GM19023 (cell line): ENCODE results near the gene SEMG2.

ENCODE experiments used
- ATAC-seq: cut with Tn5 transposase; IDR thresholded peaks from one replicate; pipeline ENCODE4 v1.9.1; 2021; ENCODE audit warnings: mild to moderate bottlenecking, moderate library complexity; ENCODE audit not compliant: unreplicated experiment

Gene SEMG2, protein sequence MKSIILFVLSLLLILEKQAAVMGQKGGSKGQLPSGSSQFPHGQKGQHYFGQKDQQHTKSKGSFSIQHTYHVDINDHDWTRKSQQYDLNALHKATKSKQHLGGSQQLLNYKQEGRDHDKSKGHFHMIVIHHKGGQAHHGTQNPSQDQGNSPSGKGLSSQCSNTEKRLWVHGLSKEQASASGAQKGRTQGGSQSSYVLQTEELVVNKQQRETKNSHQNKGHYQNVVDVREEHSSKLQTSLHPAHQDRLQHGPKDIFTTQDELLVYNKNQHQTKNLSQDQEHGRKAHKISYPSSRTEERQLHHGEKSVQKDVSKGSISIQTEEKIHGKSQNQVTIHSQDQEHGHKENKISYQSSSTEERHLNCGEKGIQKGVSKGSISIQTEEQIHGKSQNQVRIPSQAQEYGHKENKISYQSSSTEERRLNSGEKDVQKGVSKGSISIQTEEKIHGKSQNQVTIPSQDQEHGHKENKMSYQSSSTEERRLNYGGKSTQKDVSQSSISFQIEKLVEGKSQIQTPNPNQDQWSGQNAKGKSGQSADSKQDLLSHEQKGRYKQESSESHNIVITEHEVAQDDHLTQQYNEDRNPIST

DNA sequence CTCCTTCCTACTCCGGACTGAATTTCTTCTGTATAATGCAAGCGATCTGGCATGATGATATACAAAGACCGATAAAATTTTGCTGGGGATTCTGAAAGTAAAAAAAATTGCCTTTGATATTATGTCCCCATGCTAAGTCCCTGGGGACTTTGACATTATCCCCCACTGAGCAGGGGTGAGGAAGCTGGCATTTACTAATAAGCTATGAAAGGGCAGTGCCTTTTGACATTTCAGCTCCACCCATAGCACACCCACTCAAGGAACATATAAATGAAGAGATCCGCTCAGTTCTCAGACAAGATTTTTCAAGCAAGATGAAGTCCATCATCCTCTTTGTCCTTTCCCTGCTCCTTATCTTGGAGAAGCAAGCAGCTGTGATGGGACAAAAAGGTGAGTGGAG is at the start of gene SEMG2:
TSS of gene SEMG2 (plus strand) at position 298 of the 400 bp plus-strand sequence. CDS start at position 315, 17 bp downstream.
- ATAC-seq, result no peak

DNA sequence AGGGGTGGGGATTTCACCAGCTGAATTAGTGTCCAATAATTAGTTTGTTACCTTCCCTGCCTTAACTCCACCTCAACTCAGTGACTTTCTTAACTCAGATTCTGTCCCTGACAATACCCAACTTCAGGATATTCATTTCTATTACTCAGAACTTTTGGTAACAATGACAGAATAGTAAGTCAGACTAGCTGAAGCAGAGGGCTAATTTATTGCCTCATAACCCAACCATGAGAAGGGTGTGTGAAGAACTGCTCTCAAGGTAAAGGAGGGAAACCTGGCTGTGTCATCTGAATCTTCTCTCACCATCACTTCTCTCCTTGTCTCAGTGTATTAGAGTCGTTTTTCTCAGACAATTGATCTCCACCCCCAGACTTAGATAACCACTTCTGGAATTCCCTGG is 47.7 kb upstream of the SEMG2 start:
- ATAC-seq, result no peak

DNA sequence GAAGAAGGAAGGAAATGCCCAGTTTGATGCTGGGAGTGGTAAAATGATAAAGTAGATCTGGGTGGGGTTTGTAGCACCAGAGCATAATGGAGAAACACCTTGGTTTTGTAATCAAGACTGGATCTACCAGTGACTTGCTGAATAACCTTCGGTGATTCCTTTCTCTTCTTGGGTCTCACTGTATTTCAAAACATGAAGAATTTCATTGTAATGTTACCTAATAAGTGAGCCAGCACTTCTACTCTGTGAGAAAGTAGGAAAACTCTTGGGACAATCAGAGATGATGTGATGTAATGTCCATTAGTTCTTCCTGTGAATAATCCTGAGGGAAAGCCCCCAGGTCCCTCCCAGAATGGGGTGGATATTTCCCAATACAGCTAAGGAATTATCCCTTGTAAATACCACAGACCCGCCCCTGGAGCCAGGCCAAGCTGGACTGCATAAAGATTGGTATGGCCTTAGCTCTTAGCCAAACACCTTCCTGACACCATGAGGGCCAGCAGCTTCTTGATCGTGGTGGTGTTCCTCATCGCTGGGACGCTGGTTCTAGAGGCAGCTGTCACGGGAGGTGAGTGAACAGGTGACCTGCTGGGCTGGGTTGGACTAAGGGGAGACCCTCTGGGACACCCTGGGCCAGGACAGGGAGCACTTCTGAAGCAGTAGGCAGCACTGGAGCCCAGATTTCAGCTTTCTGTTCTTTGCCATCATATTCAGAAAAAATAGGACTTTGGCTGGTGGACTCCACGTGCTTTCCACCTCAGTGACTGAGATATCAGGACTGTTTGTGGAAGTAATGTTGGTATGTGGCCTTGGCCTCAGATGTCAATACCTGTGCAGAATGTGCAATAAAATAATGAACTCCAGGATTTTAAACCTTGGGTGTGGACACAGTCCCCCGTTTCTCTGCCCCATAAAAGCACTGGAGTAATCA is 46.5 kb upstream of the SEMG2 start, which contains the start of gene PI3:
TSS of gene PI3 (plus strand) at position 469 of the 931 bp plus-strand sequence. CDS start at position 490, 21 bp downstream.
- ATAC-seq, result no peak

DNA sequence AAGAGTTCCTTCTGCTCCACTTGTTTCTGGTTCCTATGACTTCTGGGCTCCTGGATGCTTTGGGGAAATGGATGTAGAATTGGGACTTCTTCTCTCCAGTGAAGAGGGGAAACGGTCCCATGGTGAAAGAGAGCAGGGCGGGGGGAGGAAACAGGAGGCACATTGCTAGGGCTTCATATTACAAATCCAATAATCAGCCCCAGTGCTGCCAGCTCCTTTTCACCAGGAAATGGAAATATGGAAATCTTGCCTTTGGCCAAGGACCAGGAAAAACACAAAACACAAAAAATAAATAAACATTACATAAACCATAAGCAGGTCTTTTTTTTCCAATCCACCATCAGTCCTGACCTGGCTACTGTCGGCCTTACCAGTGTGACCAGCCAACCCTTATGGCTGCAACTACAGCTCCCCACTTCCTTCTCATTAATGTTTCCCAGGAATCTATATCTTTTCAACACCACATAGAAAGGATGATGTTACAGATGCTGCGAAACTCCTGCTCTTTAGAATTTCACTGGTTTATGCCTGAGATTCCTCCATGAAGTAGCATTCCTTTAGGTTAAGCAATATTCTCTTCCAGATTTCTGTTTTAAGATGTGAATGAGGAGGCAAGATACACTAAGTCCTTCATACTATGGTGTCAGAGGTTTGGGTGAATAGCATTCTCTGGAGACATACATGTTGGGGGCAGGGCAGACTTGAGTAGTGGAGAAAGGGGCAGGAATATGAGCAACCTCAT is 44.5 kb upstream of the SEMG2 start:
- no peak for ATAC-seq

DNA sequence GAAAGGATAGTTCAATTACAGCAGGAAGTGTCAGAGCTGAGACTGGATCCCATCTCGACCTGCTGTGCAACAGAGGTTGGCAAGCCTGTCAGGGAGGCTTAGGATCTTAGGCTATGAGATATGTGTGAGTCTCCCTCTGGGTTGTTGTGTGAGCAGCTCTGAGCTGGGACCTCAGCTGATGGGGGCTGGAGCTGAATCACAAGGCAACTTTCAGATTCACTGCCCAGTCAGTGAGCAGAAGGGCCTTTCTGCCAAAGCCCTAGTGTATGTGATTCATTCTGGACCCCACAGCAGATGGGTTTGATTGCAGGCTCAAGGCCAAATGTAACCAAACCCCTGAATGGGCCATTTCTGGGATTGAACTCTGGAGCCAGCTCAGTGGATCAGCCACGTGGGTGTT is 42.0 kb upstream of the SEMG2 start:
- no peak for ATAC-seq

DNA sequence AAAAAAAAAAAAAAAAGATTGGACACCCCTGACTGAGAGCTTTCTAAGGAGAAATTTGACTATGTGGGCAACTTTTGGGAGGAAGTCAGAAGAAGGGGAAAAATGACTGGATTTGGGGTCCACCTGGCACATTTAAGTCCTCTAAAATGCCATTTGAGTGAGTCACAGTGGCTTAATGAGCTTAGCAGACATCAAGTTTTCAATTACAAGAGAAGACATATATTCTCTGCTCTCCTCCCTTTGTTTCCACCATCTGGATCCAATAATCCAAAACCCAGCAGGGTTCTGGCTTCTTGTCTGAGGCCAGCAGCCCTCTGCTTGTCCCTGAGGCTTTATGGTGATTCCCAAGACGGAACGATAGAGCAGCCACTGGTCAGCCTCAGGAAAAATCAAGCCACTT is 39.5 kb upstream of the SEMG2 start:
- ATAC-seq, result no peak

DNA sequence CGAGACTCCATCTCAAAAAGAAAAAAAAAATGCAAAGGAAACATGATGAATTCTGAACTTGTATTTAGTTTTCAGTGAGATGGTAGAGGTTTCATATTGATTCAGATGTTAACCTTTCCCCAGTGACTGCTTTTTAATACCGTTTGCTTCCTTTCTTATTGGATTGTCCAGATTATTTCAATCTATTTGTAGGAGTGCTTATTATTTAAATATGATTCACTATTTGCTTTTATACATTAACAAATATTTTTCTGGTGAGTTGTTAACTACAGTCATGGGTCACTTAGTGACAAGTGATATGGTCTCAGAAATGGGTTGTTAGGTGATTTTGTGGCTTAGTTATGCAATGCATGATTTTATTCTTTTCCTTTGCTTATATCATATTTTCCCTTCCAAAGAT is 38.1 kb upstream of the SEMG2 start:
- ATAC-seq, result no peak

DNA sequence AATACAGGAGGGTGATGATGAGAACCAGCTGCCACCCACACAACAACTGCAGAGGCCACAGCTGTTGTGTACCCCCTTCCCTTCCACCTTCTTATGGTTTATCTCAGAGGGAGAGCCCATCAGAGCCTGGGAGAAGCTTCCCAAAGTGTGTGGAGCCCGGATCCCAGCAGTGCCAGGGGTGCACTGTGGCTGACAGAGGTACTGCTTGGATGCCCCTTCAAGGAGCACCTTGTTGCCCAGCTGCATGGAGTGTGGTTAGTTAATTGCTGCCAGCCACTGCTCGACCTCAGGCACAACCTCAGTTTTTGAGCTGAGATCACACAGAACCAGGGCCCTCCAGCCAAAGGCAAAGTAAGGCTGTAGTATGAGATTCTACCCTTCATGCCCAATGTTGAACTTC is 33.5 kb upstream of the SEMG2 start:
- ATAC-seq, result no peak

DNA sequence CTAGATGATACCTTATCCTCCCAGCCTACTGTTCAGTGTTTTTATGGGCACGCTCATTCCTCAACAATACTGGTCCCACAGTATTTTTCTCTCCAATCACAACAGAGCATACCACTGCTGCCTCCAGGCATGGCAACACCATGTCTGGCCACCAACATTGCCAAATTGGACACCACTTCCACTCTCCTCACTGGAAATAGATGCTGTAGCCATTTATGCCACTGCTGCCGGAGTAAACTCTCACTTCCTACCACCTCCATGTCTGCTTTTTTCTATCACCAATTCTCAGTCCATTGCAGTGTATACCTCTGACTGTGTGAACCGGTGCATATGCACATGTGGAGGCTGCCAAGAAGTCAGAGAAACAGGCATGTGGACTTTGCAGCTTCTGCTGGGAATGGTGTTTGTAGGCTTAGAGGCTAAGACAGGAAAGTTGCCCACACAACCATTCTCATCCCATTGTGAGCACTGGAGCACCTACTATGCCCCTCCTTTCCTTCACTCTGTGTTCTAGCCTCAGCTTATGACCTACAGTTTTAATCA is 32.0 kb upstream of the SEMG2 start:
- ATAC-seq, result no peak

DNA sequence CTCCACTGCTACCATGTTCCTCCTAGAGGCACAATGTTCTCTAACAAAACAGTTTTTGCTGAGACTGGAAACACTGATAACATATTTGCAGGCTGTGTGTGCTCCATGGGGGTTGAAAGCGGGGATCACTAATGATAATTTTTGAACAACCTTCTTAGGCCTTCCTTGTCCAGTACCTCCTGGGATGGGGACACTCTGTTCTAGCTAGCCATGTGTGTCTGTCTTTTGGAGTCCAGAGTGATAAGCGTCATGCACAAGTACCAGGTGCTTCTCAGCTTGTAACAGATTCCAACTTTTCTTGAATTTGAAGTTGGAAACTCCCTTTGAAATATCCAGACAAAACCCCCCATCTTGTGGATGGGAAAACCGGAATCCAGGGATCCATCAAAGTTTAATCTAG is 31.3 kb upstream of the SEMG2 start:
- ATAC-seq, result no peak

DNA sequence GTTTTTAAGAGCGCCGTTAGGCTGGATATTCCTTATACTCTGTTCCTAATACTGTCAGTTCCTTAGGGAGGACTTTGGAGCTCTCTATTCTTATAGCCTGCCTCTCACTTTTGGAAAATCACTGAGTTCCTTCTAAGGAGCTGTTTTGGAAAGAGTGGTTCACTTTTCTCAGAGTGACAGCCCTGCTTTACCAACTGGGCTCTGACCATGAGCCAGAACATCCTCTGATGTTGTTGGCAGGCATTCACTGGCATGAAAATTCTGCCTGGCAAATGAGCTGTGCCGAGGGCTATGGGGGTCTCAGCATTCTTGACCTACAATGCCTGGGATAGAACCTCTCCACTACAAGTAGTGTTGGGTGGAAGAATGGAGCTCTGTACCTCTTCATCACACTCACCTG is 29.2 kb upstream of the SEMG2 start:
- ATAC-seq, result no peak

DNA sequence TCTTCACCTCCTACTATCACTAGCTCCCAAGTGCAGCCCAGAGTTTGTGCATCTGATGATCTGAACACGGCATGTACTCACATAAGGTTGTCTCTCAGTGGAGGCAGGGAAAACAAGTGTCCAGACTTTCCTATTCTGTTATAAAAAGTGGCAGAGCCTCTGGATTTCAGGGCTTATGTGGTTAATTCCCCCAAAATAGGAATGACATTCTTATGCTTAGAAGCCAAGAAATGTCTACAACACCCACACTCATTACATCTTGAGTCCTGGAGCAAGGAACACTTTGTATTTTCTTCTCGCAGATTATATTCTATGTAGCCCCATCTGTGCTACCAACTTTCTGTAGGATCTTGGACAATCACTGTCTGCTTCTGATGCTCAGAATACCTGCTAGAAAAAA is 27.8 kb upstream of the SEMG2 start:
- ATAC-seq, result no peak

DNA sequence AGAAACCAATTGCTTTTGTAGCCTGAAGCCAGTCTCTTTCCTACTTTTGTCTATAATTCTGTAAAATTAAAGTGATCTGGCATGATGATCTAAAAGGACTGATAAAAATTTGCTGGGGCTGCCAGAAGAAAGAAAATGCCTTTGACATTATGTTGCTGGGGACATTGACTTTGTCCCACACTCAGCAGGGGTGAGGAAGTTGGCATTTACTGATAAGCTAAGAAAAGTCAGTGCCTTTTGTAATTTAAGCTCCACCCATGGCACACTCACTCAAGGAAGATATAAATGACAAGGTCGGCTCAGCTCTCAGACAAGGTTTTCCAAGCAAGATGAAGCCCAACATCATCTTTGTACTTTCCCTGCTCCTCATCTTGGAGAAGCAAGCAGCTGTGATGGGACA is 14.4 kb upstream of the SEMG2 start, which contains the start of gene SEMG1:
TSS of gene SEMG1 (plus strand) at position 309 of the 400 bp plus-strand sequence. CDS start at position 330, 21 bp downstream.
- no peak for ATAC-seq

DNA sequence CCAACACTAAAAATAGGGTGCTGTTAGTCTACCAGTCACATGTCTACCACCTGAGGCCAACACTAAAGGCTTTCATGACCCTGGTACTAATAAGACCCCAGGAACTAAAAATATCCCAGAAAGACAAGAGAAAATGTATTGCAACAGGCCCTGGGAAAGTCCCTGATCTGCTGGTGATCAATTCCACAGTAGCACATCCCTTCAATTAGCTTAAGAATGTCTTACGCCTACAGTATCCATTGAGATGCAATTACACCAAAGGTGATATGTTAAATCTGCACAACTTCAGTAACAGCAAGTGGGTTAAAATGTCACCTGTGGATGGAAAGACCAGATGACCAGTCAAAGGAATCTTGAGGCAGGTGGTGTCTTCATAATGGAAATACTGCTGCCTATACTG is 11.2 kb upstream of the SEMG2 start:
- ATAC-seq, result no peak

DNA sequence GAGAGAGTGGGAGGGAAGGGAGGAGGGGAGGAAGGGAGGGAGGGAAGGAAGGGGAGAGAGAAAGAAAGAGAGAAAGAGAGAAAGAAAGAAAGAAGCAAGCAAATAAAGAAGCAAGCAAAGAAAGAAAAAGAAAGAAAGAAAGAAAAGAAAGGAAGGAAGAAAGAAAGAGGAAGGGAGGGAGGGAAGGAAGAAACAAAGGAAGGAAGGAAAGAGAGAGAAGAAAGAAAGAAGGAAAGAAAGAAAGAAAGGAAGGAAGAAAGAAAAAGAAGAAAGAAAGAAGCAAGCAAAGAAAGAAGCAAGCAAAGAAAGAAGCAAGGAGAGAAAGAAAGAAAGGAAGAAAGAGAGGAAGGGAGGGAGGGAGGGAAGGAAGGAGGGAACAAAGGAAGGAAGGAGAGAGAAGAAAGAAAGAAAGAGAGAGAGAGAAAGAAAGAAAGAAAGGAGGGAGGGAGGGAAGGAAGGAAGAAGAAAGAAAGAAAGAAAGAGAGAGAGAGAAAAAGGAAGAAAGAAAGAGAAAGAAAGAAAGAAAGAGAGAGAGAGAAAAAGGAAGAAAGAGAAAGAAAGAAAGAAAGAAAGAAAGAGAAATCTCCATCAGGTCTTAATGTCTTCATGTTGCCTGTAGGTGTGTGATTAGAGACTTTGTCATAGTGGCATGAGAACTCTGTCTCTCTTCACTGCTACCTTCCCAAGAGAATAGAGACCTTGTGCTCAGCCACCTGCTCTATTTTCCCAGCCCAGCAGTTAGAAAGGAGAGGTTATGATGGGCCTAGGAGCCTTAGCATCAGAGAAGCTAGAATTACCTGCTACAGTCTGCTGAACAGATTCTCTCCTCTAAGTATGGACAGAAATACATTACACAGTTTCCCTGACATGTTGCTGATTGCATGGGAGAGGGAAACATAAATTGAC is 9.4 kb upstream of the SEMG2 start:
- ATAC-seq, result no peak

DNA sequence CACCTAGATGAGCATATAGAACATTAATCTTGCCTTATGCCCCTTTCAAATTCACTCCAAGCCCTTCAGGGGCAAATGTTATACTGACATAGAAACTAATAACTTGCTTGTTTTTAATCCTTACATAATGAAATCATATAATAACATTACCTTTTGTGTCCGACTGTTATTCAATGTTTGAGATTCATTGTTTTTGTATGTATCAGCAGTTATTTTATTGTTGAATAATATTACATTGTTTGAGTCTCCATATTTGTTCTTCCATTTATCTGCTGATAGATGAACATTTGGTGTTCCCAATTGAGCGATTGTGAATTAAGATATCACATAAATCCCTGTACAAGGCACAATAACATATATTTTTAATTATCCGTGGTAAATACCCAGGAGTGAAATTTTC is 8.3 kb upstream of the SEMG2 start:
- ATAC-seq, result no peak

DNA sequence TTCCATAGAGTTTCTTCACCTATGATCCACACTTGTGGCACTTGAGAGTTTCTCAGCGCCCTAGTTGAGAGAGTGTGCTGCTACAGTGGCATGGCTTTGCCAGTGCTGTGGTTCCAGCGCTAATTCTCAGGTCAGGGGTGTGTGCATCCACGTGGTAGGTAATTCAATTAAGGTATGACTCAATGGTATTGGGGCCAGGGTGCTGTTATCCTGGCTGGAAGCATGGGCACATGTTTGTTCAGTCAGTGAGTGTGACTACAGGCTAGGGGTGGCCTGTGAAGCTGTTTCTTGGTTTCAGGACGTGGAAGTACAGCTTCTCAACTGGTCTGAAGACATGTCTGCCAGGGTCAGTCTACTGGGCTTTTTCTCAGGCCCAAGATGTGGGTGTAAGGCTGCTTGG is 3.0 kb upstream of the SEMG2 start:
- ATAC-seq, result no peak

DNA sequence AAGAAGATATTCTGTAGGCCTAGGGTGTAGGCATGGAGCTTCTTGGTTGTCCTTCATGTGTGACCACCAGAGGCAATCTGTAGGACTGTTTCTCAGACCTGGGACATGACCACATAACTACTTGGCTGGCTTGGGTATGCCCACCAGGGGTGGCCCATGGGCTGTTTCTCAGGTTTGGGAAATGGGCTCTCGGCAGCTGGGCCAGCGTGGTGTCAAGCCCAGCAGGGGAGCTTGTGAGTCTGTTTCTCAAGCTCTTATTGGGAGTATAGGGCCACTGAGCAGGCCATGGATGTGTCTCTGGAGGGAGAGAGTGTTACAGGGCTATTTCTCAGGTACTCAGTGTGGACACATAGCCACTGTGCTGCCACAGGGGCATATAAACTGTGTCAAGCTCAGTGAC is 2.5 kb upstream of the SEMG2 start:
- ATAC-seq, result no peak

DNA sequence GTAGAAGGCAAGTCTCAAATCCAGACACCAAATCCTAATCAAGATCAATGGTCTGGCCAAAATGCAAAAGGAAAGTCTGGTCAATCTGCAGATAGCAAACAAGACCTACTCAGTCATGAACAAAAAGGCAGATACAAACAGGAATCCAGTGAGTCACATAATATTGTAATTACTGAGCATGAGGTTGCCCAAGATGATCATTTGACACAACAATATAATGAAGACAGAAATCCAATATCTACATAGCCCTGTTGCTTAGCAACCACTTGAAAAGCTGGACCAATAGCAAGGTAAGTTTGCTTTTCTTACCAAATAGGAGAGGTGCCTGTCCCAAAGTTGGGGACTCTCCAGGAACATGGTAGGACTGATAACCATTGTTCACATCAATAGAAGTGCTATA is 2.0 kb downstream of the SEMG2 start:
- ATAC-seq, result no peak
